Small intestine (tissue), 7 donors: ENCODE results near the gene GRID2. TPM values are rescaled to one million over a fixed set of nuclear protein-coding genes. Genes with fewer than 3 reads are reported as not detected.

Experiments
- DNase-seq, 2 donors: peaks; one replicate each; pipeline versions ENCODE4 v3.0.0 to v3.0.0-alpha.2; 2013
- FAIRE-seq: peaks from 2 replicates; lab custom pipeline; 2012; peaks lifted over from hg19 to GRCh38; lab: Jason Lieb, UNC
- H3K27ac ChIP-seq, 3 donors: one replicate each; pipeline ENCODE4 v1.5.1; 2013; ENCODE audit warnings: low read length in 2 of 3, mild to moderate bottlenecking in 2 of 3, control low read depth in 1 of 3, inconsistent platforms in 1 of 3, low read depth in 1 of 3, moderate library complexity in 1 of 3
- H3K27me3 ChIP-seq, 3 donors: one replicate each; pipeline ENCODE4 v1.6.1; 2013; ENCODE audit warnings: low read length in 3 of 3, inconsistent platforms in 1 of 3; ENCODE audit not compliant: control insufficient read depth in 3 of 3, insufficient read depth in 3 of 3
- H3K36me3 ChIP-seq, 3 donors: one replicate each; pipeline ENCODE4 v1.6.1; 2013; ENCODE audit warnings: low read length in 3 of 3, inconsistent platforms in 1 of 3, low read depth in 1 of 3, mild to moderate bottlenecking in 1 of 3, moderate library complexity in 1 of 3; ENCODE audit not compliant: control insufficient read depth in 3 of 3, insufficient read depth in 2 of 3
- H3K4me1 ChIP-seq, 3 donors: one replicate each; pipeline ENCODE4 v1.6.1; 2013; ENCODE audit warnings: low read length in 2 of 3, inconsistent platforms in 1 of 3, low read depth in 1 of 3, mild to moderate bottlenecking in 1 of 3, moderate library complexity in 1 of 3; ENCODE audit not compliant: control insufficient read depth in 3 of 3, insufficient read depth in 2 of 3
- H3K4me3 ChIP-seq, 3 donors: one replicate each; pipeline ENCODE4 v1.5.1; 2013; ENCODE audit warnings: low read length in 3 of 3, control low read depth in 1 of 3, inconsistent platforms in 1 of 3, low read depth in 1 of 3, mild to moderate bottlenecking in 1 of 3, moderate library complexity in 1 of 3
- H3K9me3 ChIP-seq, 2 donors: one replicate each; pipeline ENCODE4 v1.6.1; 2013; ENCODE audit warnings: low read depth in 1 of 2, low read length in 1 of 2; ENCODE audit not compliant: control insufficient read depth in 2 of 2, insufficient read depth in 1 of 2
- WGBS, 3 donors: extraction: QIAGEN DNeasy Blood & Tissue Kit; methylation state at CpG; one replicate each; pipeline ENCODE4 v1.1.7; 2013; 5-methylcytosine and 5-hydroxymethylcytosine counted together
- polyA plus RNA-seq, 4 donors: library from polyadenylated mRNA; stranded (reverse) in 3 of 4; unstranded in 1 of 4; fragments of 200-250 nt in 3 of 4; fragments of 120-200 nt in 1 of 4; gene quantifications; one replicate each; pipeline versions ENCODE4 v1.2.1 to v1.2.3, GENCODE V29; 2013
- donor health status: healthy with polysubstance abuse.
- donor health status: control.
- donor health status: control.
- donor health status: Bipolar disorder and iron deficiency.
- donor health status: healthy.

The GRID2 gene
- polyA plus RNA-seq, 4 donors: 0.06 to 0.27 (median 0.21) TPM; not detected in 1

- WGBS, 3 donors: 88 to 93% (median 93%) methylated on average over 6 of the region's 6 CpGs
- FAIRE-seq (no peak), DNase-seq (no peak)
- H3K27ac ChIP-seq: no peak overlapping the region
- H3K9me3 ChIP-seq: peaks cover 0 to 7% of the 10 kb centered on the region in 2 donors
- H3K36me3 ChIP-seq: no peaks in the 10 kb centered on the region
- no peaks in the 10 kb centered on the region for H3K27me3 ChIP-seq
- no peaks in the 10 kb centered on the region for H3K4me1 ChIP-seq
- H3K4me3 ChIP-seq: no peak overlapping the region
Measured at GRCh38 chr4:93370256-93370655, 1066.5 kb downstream of the GRID2 start.

DNA sequence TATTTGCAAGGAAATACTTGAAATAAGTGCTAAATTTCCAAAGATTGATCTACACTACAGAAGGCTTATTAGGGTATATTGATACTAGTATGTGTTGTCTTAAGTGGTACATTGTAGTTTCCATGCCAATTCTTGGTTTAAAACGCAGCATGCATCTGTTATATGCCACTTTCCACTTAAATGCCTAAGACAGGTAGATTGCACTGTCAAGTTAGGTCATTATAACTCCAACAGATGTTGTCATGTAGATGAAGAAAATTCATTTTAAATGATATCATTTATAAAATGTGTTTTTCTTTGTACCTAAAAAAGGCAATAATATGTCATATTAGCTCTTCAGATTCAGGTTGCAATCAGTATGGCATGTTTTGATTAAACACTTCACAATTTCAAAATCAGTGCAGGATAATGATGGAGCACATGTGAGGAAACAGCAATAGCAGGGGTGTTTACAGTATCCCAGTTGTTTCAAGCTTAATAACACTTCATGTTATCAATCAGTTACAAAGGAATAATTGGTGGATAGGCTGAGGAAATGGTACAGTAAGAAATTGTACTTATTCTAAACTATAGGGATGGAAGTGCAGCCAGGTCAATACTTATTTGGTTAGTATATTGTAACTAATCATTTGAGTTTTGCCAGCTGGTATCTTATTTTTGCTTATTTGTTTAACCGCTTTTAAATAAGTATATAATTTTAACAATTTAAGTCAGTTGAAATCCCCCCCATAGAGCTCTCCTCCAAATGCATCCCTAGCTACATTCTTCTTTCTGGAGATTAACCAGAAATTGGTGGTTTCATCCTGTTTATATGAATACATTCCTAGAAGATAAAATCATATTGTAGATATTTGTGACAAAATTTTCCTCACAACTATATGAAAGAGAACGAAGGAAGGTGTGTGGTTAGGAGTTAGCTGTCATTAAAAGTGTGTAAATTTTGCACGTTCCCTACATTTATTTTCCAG, 1070.4 kb downstream of the GRID2 start:
- DNase-seq (no peak), FAIRE-seq (no peak)
- Histone ChIP-seq H3K4me3 (no peak overlapping the region), H3K36me3 (no peaks in the 10 kb centered on the region), H3K9me3 (no peaks in the 10 kb centered on the region), H3K4me1 (no peaks in the 10 kb centered on the region), H3K27me3 (no peaks in the 10 kb centered on the region), H3K27ac (no peak overlapping the region)
- 76 to 92% (median 81%) methylated on average over 4 of the region's 4 CpGs for WGBS, 3 donors

DNA sequence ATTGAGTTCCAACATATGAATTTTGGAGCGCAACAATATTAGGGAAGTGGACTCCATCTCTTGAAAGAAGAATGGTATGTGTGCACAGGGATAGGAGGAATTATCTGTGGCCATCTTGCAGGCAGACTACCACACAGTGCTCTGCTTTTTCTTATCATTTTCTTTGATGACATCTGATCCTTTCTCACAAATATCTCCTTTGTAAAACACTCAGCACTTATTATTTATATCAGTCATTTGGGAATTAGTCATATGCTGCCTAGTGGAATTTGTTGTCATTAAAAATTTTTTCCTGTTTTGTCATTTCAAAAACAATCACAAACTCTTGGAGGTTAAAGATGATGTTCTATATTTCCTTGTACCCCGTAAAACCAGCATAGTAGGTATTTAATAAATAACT, 1080.5 kb downstream of the GRID2 start:
- Histone ChIP-seq H3K36me3 (no peaks in the 10 kb centered on the region), H3K27ac (no peak overlapping the region), H3K4me3 (no peak overlapping the region), H3K27me3 (no peaks in the 10 kb centered on the region), H3K4me1 (no peaks in the 10 kb centered on the region), H3K9me3 (no peaks in the 10 kb centered on the region)
- 86 to 93% (median 87%) methylated on average over 2 of the region's 2 CpGs for WGBS, 3 donors
- FAIRE-seq (no peak), DNase-seq (no peak)

GRCh38 chr4:93384887-93385286, 1081.1 kb downstream of the GRID2 start:
- H3K4me3 ChIP-seq: no peak overlapping the region
- H3K4me1 ChIP-seq: no peaks in the 10 kb centered on the region
- H3K27me3 ChIP-seq: no peaks in the 10 kb centered on the region
- no peak overlapping the region for H3K27ac ChIP-seq
- 44 to 64% (median 59%) methylated on average over 2 of the region's 2 CpGs for WGBS, 3 donors
- H3K36me3 ChIP-seq: no peaks in the 10 kb centered on the region
- no peak for FAIRE-seq
- no peak for DNase-seq
- H3K9me3 ChIP-seq: no peaks in the 10 kb centered on the region

DNA sequence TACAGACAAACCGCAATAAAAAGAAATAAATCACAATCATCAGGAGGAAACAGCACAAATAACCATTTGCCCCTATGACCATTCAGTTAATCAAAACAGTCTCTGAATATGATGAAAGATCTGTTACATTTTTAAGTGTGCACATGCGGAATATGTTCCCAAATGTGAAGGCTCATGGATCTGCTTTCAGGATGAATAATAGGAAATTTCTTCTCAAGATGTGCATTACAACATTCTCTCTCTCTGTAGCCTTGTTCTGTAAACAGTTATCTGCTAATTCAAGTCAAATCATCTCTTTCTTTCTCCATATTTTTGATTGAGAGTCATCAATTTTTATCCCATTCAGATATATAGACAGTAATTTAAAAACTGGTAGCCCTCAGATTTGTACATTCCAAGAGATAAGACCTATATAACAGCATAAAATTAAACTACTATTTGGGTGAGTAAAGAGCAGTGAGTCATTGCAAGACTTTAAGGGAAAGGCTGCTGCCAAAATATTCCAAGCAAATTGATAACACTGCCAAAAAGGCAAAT, 1090.8 kb downstream of the GRID2 start:
- Histone ChIP-seq H3K27me3 (no peaks in the 10 kb centered on the region), H3K4me3 (no peak overlapping the region), H3K9me3 (no peaks in the 10 kb centered on the region), H3K27ac (no peak overlapping the region), H3K36me3 (no peaks in the 10 kb centered on the region), H3K4me1 (no peaks in the 10 kb centered on the region)
- FAIRE-seq (no peak), DNase-seq (no peak)
- 60 to 96% (median 83%) methylated on average over 2 of the region's 2 CpGs for WGBS, 3 donors

GRCh38 chr4:93396272-93396671, 1092.5 kb downstream of the GRID2 start:
- Histone ChIP-seq H3K4me3 (no peak overlapping the region), H3K36me3 (no peaks in the 10 kb centered on the region), H3K27me3 (no peaks in the 10 kb centered on the region), H3K4me1 (no peaks in the 10 kb centered on the region), H3K27ac (no peak overlapping the region), H3K9me3 (no peaks in the 10 kb centered on the region)
- FAIRE-seq: no peak
- no peak for DNase-seq
- 91 to 97% (median 92%) methylated on average over 1 of the region's 1 CpG for WGBS, 3 donors

DNA sequence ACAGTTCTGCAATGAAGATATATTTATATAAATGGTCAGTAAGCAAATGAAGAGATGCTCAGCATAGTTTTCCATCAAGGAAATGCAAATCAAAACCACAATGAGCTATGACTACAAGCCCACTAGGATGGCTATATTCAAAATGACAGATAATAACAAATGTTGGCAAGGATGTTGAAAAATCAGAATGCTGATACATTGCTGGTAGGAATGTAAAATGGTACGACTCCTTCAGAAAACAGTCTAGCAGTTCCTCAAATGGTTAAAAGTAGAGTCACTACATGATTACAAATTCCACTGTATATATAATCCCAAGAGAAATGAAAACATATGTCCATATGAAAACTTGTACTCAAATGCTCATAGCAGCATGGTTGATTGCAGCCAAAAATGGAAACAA, 1099.8 kb downstream of the GRID2 start:
- Histone ChIP-seq H3K27me3 (no peaks in the 10 kb centered on the region), H3K27ac (no peak overlapping the region), H3K4me3 (no peak overlapping the region), H3K36me3 (no peaks in the 10 kb centered on the region), H3K9me3 (no peaks in the 10 kb centered on the region), H3K4me1 (peaks cover 0 to 8% (median 0%) of the 10 kb centered on the region in 3 donors)
- FAIRE-seq: no peak
- 71 to 92% (median 81%) methylated on average over 1 of the region's 1 CpG for WGBS, 3 donors
- DNase-seq: no peak

DNA sequence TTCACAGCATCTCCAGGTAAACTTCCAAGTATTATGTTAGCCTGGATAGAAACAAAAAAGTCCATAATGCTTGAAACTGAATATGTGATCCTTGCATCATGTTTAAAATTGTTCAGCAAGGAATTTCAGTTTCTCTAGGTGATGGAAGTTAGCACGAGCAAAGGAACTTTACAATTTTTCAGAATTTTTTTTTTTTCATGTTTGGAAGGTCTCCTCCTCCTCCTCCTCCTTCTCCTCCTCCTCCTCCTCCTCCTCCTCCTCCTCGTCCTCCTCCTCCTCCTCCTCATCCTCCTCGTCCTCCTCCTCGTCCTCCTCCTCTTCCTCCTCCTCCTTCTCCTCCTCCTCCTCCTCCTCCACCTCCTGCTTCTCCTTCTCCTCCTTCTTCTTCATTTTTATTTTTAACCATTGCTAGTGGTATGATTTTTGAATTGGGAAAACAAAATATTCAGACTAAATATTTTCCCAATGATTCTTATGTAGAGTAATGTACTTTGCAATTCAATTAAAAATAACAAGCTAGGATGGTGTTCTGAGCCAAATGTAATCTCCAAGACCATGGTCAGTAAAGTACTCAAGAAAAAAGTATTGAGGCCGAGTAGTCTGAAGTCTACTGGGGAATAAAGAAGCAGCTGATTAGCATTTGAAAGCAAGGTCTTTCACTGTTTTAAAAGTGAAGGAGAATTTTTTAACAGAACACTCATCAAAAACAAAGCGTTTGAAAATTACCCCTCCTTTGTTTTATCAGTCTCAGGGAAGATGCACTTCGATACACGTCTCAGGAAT, 1103.9 kb downstream of the GRID2 start:
- no peak for DNase-seq
- no peak overlapping the region for H3K4me3 ChIP-seq
- no peaks in the 10 kb centered on the region for H3K36me3 ChIP-seq
- no peaks in the 10 kb centered on the region for H3K9me3 ChIP-seq
- no peak overlapping the region for H3K27ac ChIP-seq
- no peaks in the 10 kb centered on the region for H3K4me1 ChIP-seq
- WGBS, 3 donors: 48 to 77% (median 72%) methylated on average over 5 of the region's 8 CpGs
- H3K27me3 ChIP-seq: no peaks in the 10 kb centered on the region
- FAIRE-seq: no peak
